ENCODE results near the gene KIAA0930.
A peak's percentile ranks its signal among the peaks of the same experiment; 100 is the strongest.

GRCh38 chr22:45192701-45193187 is 48.0 kb downstream of the KIAA0930 start:
- no peak for TF ChIP-seq CHD1 (IDR thresholded peaks at IDR 0.05; ENCODE audit: low read depth, low read length)
- TF ChIP-seq, protein P1, sequence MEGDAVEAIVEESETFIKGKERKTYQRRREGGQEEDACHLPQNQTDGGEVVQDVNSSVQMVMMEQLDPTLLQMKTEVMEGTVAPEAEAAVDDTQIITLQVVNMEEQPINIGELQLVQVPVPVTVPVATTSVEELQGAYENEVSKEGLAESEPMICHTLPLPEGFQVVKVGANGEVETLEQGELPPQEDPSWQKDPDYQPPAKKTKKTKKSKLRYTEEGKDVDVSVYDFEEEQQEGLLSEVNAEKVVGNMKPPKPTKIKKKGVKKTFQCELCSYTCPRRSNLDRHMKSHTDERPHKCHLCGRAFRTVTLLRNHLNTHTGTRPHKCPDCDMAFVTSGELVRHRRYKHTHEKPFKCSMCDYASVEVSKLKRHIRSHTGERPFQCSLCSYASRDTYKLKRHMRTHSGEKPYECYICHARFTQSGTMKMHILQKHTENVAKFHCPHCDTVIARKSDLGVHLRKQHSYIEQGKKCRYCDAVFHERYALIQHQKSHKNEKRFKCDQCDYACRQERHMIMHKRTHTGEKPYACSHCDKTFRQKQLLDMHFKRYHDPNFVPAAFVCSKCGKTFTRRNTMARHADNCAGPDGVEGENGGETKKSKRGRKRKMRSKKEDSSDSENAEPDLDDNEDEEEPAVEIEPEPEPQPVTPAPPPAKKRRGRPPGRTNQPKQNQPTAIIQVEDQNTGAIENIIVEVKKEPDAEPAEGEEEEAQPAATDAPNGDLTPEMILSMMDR (conservative IDR thresholded peaks at IDR 0.05; ENCODE audit: low read depth, low read length), result 0 out of 2 replicates have a peak, but pooled peaks have one; percentile 14
